GM21717 (cell line): ENCODE data around the gene COMMD7.

Experiments
- ATAC-seq: cut with Tn5 transposase; IDR thresholded peaks from one replicate; pipeline ENCODE4 v1.9.1; 2021; ENCODE audit warnings: mild to moderate bottlenecking, moderate library complexity; ENCODE audit not compliant: unreplicated experiment

The COMMD7 gene

GRCh38 chr20:32743237-32744112, at the start of gene COMMD7:
TSS of gene COMMD7 (minus strand) at chr20:32743467. CDS start at chr20:32743391, 76 bp downstream.
- peak; percentile 67 for ATAC-seq

GRCh38 chr20:32792731-32793458, 49.6 kb upstream of the COMMD7 start:
- ATAC-seq = no peak

- no peak for ATAC-seq
Observed at GRCh38 chr20:32792316-32792715, 49.0 kb upstream of the COMMD7 start.

GRCh38 chr20:32790751-32791057, 47.4 kb upstream of the COMMD7 start:
- ATAC-seq = no peak

GRCh38 chr20:32789896-32790750, 46.9 kb upstream of the COMMD7 start:
- ATAC-seq = no peak

- ATAC-seq = no peak
Observed at GRCh38 chr20:32787168-32787567, 43.9 kb upstream of the COMMD7 start.

GRCh38 chr20:32786059-32786760, 42.9 kb upstream of the COMMD7 start:
- ATAC-seq = no peak

GRCh38 chr20:32784369-32785080, 41.3 kb upstream of the COMMD7 start:
- no peak for ATAC-seq

- no peak for ATAC-seq
Observed at GRCh38 chr20:32780749-32781655, 37.7 kb upstream of the COMMD7 start.

GRCh38 chr20:32780278-32780677, 37.0 kb upstream of the COMMD7 start:
- ATAC-seq = no peak

GRCh38 chr20:32779500-32780211, 36.4 kb upstream of the COMMD7 start:
- ATAC-seq = no peak

- no peak for ATAC-seq
Observed at GRCh38 chr20:32777177-32777956, 34.1 kb upstream of the COMMD7 start.

GRCh38 chr20:32775336-32775991, 32.2 kb upstream of the COMMD7 start:
- ATAC-seq = no peak

- ATAC-seq = no peak
Observed at GRCh38 chr20:32773855-32774254, 30.6 kb upstream of the COMMD7 start.

GRCh38 chr20:32773223-32773622, 30.0 kb upstream of the COMMD7 start:
- no peak for ATAC-seq

GRCh38 chr20:32772046-32772445, 28.8 kb upstream of the COMMD7 start:
- ATAC-seq = no peak
